Activated CD4-positive, alpha-beta memory T cell treated with anti-CD3 and anti-CD28 coated beads for 36 hours (primary cell): Measurements from ENCODE around the gene KAZALD1. TPM values are rescaled to one million over a fixed set of nuclear protein-coding genes. Genes with fewer than 3 reads are reported as not detected.
A peak's percentile ranks its signal among the peaks of the same experiment; 100 is the strongest.

Source experiments
- CTCF ChIA-PET: fragments of 350-600 bp; sonication (Branson Sonifier 250); formaldehyde crosslinking; loops from one replicate; lab custom pipeline; 2021; ENCODE audit warnings: antibody characterized with exemption, inconsistent platforms; lab: Charles Lee
- POLR2A ChIA-PET: fragments of 350-600 bp; sonication (Branson Sonifier 250); formaldehyde crosslinking; loops from one replicate; lab custom pipeline; 2021; ENCODE audit warnings: antibody characterized with exemption; lab: Charles Lee
- DNase-seq: peaks from one replicate; pipeline ENCODE4 v3.0.0-alpha.2; 2020
- H3K27ac Mint-ChIP-seq: one replicate; pipeline ENCODE4 v1.8.0; 2021; ENCODE audit warnings: mixed read lengths
- H3K27me3 Mint-ChIP-seq: one replicate; pipeline ENCODE4 v1.8.0; 2021; ENCODE audit warnings: mixed read lengths
- H3K36me3 Mint-ChIP-seq: one replicate; pipeline ENCODE4 v1.8.0; 2021; ENCODE audit warnings: mixed read lengths
- H3K4me1 Mint-ChIP-seq: one replicate; pipeline ENCODE4 v1.8.0; 2021; ENCODE audit warnings: low read depth, mixed read lengths
- H3K4me3 Mint-ChIP-seq: one replicate; pipeline ENCODE4 v1.8.0; 2021; ENCODE audit warnings: mild to moderate bottlenecking, mixed read lengths
- H3K9me3 Mint-ChIP-seq: one replicate; pipeline ENCODE4 v1.8.0; 2021; ENCODE audit warnings: mixed read lengths
- intact Hi-C: fragments of 100-400 bp; cut with micrococcal nuclease; formaldehyde crosslinking; loops from one replicate; pipeline ENCODE4 v1.15.1; 2023
- total RNA-seq, 2 experiments: library from RNA; stranded (reverse); gene quantifications; one replicate each; pipeline ENCODE4 v1.2.3, GENCODE V29; 2021

KAZALD1 gene
- total RNA-seq, 2 experiments from 2014 or later: 0.58 to 1.3 TPM

GRCh38 chr10:101062232-101063049 lies 652 bp downstream of the KAZALD1 start:
- no peaks in the 10 kb centered on the region for H3K9me3 Mint-ChIP-seq
- intact Hi-C loops: loop anchor here (10.0 kb wide), 1 partner anchor 292 kb away; the partner anchor contains the start of gene BTRC
- ChIA-PET CTCF (interaction anchor here (0.9 to 16.0 kb wide), 10 partner anchors 10 to 178 kb away, joined by 3 to 559 read pairs (median 5); partner anchors contain the start of genes PDZD7 and SFXN3), POLR2A (interaction anchor here (1.1 to 1.2 kb wide), 2 partner anchors 16 to 84 kb away, joined by 3 read pairs; no protein-coding TSS in a partner anchor)
- peaks cover 31% of the 10 kb centered on the region for H3K27me3 Mint-ChIP-seq
- no peaks in the 10 kb centered on the region for H3K36me3 Mint-ChIP-seq
- H3K4me1 Mint-ChIP-seq: peaks cover 26% of the 10 kb centered on the region
- DNase-seq: peak; percentile 71
- H3K27ac Mint-ChIP-seq: no peak overlapping the region
- peak overlapping the region; percentile 51 for H3K4me3 Mint-ChIP-seq

GRCh38 chr10:101063050-101063525 lies 1.3 kb downstream of the KAZALD1 start:
- Mint-ChIP-seq H3K36me3 (no peaks in the 10 kb centered on the region), H3K27ac (no peak overlapping the region), H3K27me3 (peaks cover 35% of the 10 kb centered on the region), H3K4me3 (no peak overlapping the region), H3K9me3 (no peaks in the 10 kb centered on the region), H3K4me1 (peaks cover 26% of the 10 kb centered on the region)
- intact Hi-C loops: loop anchor here (10.0 kb wide), 1 partner anchor 292 kb away; the partner anchor contains the start of gene BTRC
- ChIA-PET CTCF (interaction anchor here (0.9 to 16.0 kb wide), 9 partner anchors 9 to 177 kb away, joined by 3 to 559 read pairs (median 5); partner anchors contain the start of genes PDZD7 and SFXN3), POLR2A (interaction anchor here (1.2 kb wide), 1 partner anchor 17 kb away, joined by 3 read pairs; no protein-coding TSS in a partner anchor)
- no peak for DNase-seq

DNA sequence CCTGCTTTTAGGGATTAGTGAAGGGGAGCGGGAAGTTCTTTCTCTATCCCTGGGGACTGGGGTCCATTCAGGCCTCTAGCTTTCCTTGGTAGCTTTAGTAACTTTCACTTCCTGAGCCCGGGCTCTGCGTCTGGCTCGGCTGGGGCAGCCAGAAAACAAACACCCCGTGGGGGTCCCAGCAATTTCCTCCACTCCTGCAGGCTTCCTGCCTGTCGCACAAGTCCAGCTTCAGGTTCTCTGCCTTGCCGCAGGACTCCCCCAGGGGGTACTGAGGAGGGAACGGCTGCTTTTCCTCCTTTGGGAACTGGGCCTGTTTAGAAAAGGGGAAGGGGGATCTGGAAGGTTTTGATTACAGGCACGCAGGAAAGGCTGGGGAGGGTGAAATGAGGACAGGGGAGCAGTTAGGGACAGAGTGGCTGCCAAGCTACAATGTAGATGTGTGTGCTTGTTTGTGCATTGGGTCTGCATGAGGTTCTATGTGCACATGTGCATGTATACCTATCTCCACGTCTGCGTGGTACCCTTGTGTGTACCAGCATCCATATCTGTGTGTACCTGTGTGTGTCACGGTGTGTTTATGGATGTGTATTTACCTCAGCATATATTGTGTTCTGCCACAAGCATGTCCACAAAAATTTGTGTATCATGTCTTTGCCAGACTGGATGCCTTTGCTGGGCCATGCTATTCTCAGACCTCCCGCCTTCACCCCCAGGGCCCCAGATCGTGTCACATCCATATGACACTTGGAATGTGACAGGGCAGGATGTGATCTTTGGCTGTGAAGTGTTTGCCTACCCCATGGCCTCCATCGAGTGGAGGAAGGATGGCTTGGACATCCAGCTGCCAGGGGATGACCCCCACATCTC lies 2.0 kb downstream of the KAZALD1 start:
- POLR2A ChIA-PET: no interaction called here
- DNase-seq: no peak
- H3K4me1 Mint-ChIP-seq: peaks cover 26% of the 10 kb centered on the region
- H3K9me3 Mint-ChIP-seq: no peaks in the 10 kb centered on the region
- no peak overlapping the region for H3K4me3 Mint-ChIP-seq
- peaks cover 35% of the 10 kb centered on the region for H3K27me3 Mint-ChIP-seq
- intact Hi-C loops: loop anchor here (10.0 kb wide), 1 partner anchor 291 kb away; the partner anchor contains the start of gene BTRC
- H3K36me3 Mint-ChIP-seq: no peaks in the 10 kb centered on the region
- H3K27ac Mint-ChIP-seq: no peak overlapping the region
- CTCF ChIA-PET: interaction anchor here (1.0 to 16.0 kb wide), 8 partner anchors 8 to 177 kb away, joined by 3 to 559 read pairs (median 15); partner anchors contain the start of genes PDZD7 and SFXN3

DNA sequence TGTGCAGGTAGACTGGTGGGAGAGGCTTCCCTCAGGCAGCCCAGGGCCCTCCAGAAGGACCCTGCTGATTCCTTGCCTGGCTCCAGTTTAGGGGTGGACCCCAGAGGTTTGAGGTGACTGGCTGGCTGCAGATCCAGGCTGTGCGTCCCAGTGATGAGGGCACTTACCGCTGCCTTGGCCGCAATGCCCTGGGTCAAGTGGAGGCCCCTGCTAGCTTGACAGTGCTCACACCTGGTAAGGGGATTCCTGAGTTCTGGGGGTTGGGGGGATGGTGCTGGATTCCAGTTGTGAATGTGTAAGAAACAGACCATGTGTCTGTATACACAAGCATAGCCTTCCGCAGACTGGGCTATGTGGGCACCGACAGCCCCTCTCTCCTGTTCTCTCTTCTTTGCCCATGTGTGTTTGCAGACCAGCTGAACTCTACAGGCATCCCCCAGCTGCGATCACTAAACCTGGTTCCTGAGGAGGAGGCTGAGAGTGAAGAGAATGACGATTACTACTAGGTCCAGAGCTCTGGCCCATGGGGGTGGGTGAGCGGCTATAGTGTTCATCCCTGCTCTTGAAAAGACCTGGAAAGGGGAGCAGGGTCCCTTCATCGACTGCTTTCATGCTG lies 2.7 kb downstream of the KAZALD1 start:
- ChIA-PET CTCF (interaction anchor here (1.6 to 16.0 kb wide), 4 partner anchors 24 to 83 kb away, joined by 3 to 559 read pairs (median 81); partner anchors contain the start of genes PDZD7 and SFXN3), POLR2A (interaction anchor here (1.2 kb wide), 1 partner anchor 34 kb away, joined by 3 read pairs; the partner anchor contains the start of genes PDZD7 and SFXN3)
- H3K4me1 Mint-ChIP-seq: peaks cover 23% of the 10 kb centered on the region
- no peak overlapping the region for H3K27ac Mint-ChIP-seq
- H3K9me3 Mint-ChIP-seq: no peaks in the 10 kb centered on the region
- intact Hi-C loops: loop anchor here (10.0 kb wide), 1 partner anchor 290 kb away; the partner anchor contains the start of gene BTRC
- peaks cover 35% of the 10 kb centered on the region for H3K27me3 Mint-ChIP-seq
- H3K36me3 Mint-ChIP-seq: no peaks in the 10 kb centered on the region
- H3K4me3 Mint-ChIP-seq: no peak overlapping the region
- DNase-seq: no peak

DNA sequence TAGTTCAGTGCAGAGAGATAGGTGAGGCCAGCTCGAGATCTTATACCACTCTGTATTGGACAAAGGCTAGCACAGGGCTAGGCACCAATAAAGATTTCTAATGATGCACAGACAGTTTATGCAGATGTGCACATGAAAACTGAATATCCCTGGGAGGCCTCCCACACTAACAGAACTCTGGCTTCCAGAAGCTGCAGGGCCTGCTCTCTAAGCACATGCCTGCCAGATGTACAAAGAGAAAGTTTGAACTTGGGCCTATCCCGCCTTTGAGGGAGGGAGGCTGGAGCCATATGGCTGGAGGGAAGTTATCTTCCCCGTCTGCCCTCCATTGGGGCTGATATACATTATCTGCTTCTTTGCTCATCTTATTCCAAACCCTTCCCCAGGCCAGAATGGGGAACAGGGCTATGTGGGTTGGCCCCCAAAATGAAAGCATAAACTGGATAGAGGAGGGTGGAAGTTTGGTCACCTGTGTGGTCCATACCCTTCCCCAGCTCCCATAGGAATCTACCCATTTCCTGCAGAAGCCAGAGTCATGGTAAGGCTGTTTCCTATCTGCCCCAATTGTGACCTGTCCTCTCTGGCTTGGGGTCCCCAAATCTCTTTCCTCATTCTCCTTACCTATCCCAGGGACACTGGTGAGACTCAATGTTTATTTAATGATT lies 3.8 kb downstream of the KAZALD1 start:
- intact Hi-C loops: loop anchor here (10.0 kb wide), 1 partner anchor 289 kb away; the partner anchor contains the start of gene BTRC
- H3K4me3 Mint-ChIP-seq: no peak overlapping the region
- no peak overlapping the region for H3K27ac Mint-ChIP-seq

GRCh38 chr10:101066146-101066895 lies 4.5 kb downstream of the KAZALD1 start:
- Mint-ChIP-seq H3K36me3 (no peaks in the 10 kb centered on the region), H3K9me3 (no peaks in the 10 kb centered on the region), H3K4me1 (peaks cover 17% of the 10 kb centered on the region), H3K4me3 (peak overlapping the region; percentile 45), H3K27ac (no peak overlapping the region), H3K27me3 (peaks cover 35% of the 10 kb centered on the region)
- intact Hi-C loops: loop anchor here (10.0 kb wide), 1 partner anchor 288 kb away; the partner anchor contains the start of gene BTRC
- ChIA-PET CTCF (interaction anchor here (0.7 to 16.0 kb wide), 11 partner anchors 11 to 81 kb away, joined by 3 to 559 read pairs (median 7); partner anchors contain the start of genes PDZD7 and SFXN3), POLR2A (interaction anchor here (1.2 to 1.3 kb wide), 2 partner anchors 34 to 36 kb away, joined by 3 read pairs; partner anchors contain the start of genes PDZD7 and SFXN3)
- peak; percentile 70 for DNase-seq

More for the DNA sequence above, 3.8 kb downstream of the KAZALD1 start:
- H3K27me3 Mint-ChIP-seq: peaks cover 35% of the 10 kb centered on the region
- no peaks in the 10 kb centered on the region for H3K36me3 Mint-ChIP-seq
- H3K4me1 Mint-ChIP-seq: peaks cover 17% of the 10 kb centered on the region
- POLR2A ChIA-PET: interaction anchor here (1.2 kb wide), 1 partner anchor 35 kb away, joined by 3 read pairs; the partner anchor contains the start of genes PDZD7 and SFXN3
- CTCF ChIA-PET: interaction anchor here (1.6 to 16.0 kb wide), 4 partner anchors 25 to 82 kb away, joined by 3 to 559 read pairs (median 81); partner anchors contain the start of genes PDZD7 and SFXN3
- no peaks in the 10 kb centered on the region for H3K9me3 Mint-ChIP-seq
- DNase-seq: no peak

GRCh38 chr10:101066896-101067355 lies 5.1 kb downstream of the KAZALD1 start:
- Mint-ChIP-seq H3K4me1 (peaks cover 15% of the 10 kb centered on the region), H3K4me3 (peak overlapping the region; percentile 73), H3K27ac (no peak overlapping the region), H3K9me3 (no peaks in the 10 kb centered on the region), H3K36me3 (no peaks in the 10 kb centered on the region), H3K27me3 (peaks cover 38% of the 10 kb centered on the region)
- ChIA-PET POLR2A (interaction anchor here (1.3 kb wide), 1 partner anchor 35 kb away, joined by 3 read pairs; no protein-coding TSS in a partner anchor), CTCF (interaction anchor here (0.6 to 16.0 kb wide), 16 partner anchors 8 to 171 kb away, joined by 3 to 559 read pairs (median 4); partner anchors contain the start of genes PDZD7 and SFXN3)
- no peak for DNase-seq
- intact Hi-C loops: loop anchor here (1.0 to 10.0 kb wide), 2 partner anchors 26 to 288 kb away; partner anchors contain the start of gene BTRC

DNA sequence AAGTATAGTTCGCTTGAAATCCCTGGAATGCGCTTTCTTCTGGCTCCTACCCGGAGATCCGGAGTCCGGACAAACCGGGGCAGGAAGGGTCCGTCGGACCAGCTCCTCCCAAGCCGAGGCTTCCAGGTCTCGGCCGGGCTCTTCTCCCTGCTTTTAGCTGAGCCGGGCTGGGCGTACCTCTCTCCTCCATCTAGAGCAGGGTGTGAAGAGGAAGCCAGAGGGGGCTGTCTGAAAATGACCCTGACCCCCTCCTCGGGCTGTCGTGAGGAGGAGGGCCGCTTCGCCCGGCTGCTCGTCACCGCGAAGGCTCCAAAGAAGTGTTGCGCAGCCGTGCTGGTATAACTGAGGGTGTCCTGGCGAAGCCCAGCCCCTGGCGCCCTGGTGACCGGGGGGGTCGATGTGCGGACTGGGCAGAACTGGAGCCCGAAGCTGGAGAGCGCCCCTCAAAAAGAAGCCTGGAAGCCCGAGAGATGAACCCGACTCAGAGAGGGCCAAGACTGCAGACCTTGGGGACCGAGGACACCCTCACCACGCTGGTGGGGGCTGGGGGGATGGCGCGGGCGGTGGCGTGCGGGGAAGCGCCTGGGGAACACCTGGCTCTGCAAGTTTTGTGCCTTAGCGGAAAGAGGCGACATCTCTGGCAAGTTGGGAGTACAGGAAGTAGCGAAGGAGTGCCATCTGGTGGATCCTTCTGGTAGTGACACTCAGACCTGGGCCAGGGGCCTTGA lies 5.7 kb downstream of the KAZALD1 start:
- peaks cover 12% of the 10 kb centered on the region for H3K4me1 Mint-ChIP-seq
- DNase-seq: peak; percentile 87
- no peaks in the 10 kb centered on the region for H3K36me3 Mint-ChIP-seq
- no peak overlapping the region for H3K27ac Mint-ChIP-seq
- CTCF ChIA-PET: interaction anchor here (0.6 to 16.0 kb wide), 12 partner anchors 9 to 170 kb away, joined by 3 to 559 read pairs (median 8); partner anchors contain the start of genes PDZD7 and SFXN3
- H3K9me3 Mint-ChIP-seq: no peaks in the 10 kb centered on the region
- intact Hi-C loops: loop anchor here (1.0 to 10.0 kb wide), 3 partner anchors 7 to 287 kb away; partner anchors contain the start of gene BTRC
- POLR2A ChIA-PET: interaction anchor here (1.3 kb wide), 1 partner anchor 36 kb away, joined by 3 read pairs; no protein-coding TSS in a partner anchor
- H3K4me3 Mint-ChIP-seq: peak overlapping the region; percentile 73
- peaks cover 43% of the 10 kb centered on the region for H3K27me3 Mint-ChIP-seq

- Mint-ChIP-seq H3K27me3 (peaks cover 43% of the 10 kb centered on the region), H3K9me3 (no peaks in the 10 kb centered on the region), H3K4me1 (peaks cover 12% of the 10 kb centered on the region), H3K4me3 (no peak overlapping the region), H3K27ac (no peak overlapping the region), H3K36me3 (no peaks in the 10 kb centered on the region)
- ChIA-PET CTCF (interaction anchor here (0.6 to 16.0 kb wide), 7 partner anchors 11 to 72 kb away, joined by 3 to 559 read pairs (median 12); partner anchors contain the start of genes PDZD7 and SFXN3), POLR2A (no interaction called here)
- DNase-seq: no peak
- intact Hi-C loops: loop anchor here (10.0 kb wide), 1 partner anchor 285 kb away; the partner anchor contains the start of gene BTRC
These were observed 7.7 kb downstream of the KAZALD1 start for GRCh38 chr10:101069441-101069840.
